Lower leg skin (tissue), 4 donors: ENCODE data around the gene ANK2. TPM values are rescaled to one million over a fixed set of nuclear protein-coding genes. Genes with fewer than 3 reads are reported as not detected.
"Not testable (repeated sequence)": the region's sequence is repeated elsewhere in the genome, so short reads cannot be mapped to it uniquely, and the experiment has no call there.

Experiments
- DNase-seq, 2 donors: peaks; one replicate each; pipeline ENCODE4 v3.0.0-alpha.2; 2019; ENCODE audit warnings: low spot score in 2 of 2
- H3K4me3 ChIP-seq: fragments of 200-600 bp; sonication (generic); 2 replicates; pipeline ENCODE4 v1.5.1; 2017; ENCODE audit warnings: mild to moderate bottlenecking, low read depth; ENCODE audit not compliant: poor library complexity, severe bottlenecking
- CTCF ChIP-seq, 3 donors: fragments of 450-650 bp; IDR thresholded peaks; one replicate each; pipeline ENCODE4 v1.5.1; 2016; ENCODE audit warnings: antibody characterized with exemption in 3 of 3, mild to moderate bottlenecking in 3 of 3, moderate library complexity in 2 of 3
- POLR2A ChIP-seq, 2 donors: fragments of 450-650 bp; IDR thresholded peaks; one replicate each; pipeline ENCODE4 v1.6.1; 2016 to 2017; ENCODE audit warnings: antibody characterized with exemption in 2 of 2, mild to moderate bottlenecking in 1 of 2, moderate library complexity in 1 of 2
- WGBS, 2 donors: methylation state at CpG; one replicate each; pipeline ENCODE4 v1.1.5; 2018; 5-methylcytosine and 5-hydroxymethylcytosine counted together
- intact Hi-C: fragments of 100-400 bp; cut with DNase I; formaldehyde crosslinking; loops from one replicate; pipeline ENCODE4 v1.15.0; 2023; ENCODE audit warnings: low total_unique reads
- total RNA-seq, 4 donors: library from RNA; depleted of rRNA; stranded (reverse); fragments of >200 nt; gene quantifications; one replicate each; pipeline ENCODE4 v1.1.0, GENCODE V29; 2016

Gene ANK2
- total RNA-seq, 4 donors from 2014 or later, result 7.1 to 28.8 (median 18.3) TPM

GRCh38 chr4:113059449-113060182 is 10.2 kb downstream of the ANK2 start:
- 71 to 74% methylated on average over 3 of the region's 3 CpGs for WGBS, 2 donors
- intact Hi-C loops, result no loop called here

DNA sequence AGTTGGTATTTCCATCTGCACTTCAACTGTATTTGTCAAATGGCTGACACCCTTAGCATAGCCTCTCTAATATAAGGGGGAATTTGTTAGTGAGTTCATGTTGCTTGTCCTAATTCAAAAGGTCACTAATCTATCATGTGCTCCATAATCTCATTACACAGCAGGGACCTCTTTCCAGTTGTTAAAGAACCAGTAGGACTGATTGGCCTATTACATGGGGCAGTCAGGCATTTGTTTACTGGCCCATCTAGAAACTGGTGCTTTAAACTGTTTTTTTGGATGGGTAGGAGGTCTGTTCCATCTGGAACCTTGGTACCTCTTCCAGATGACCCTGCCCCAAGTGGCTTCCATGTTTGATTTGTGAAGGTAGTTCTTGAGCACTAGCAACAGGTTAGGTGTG is 11.4 kb downstream of the ANK2 start:
- TF ChIP-seq CTCF (IDR thresholded peaks at IDR 0.05), result no peak
- no peak for TF ChIP-seq POLR2A (IDR thresholded peaks at IDR 0.05)
- intact Hi-C loops, result no loop called here
- H3K4me3 ChIP-seq, result no peak overlapping the region
- DNase-seq, result no peak

More at GRCh38 chr4:113059449-113060182, 10.2 kb downstream of the ANK2 start:
- DNase-seq, result no peak
- TF ChIP-seq CTCF (IDR thresholded peaks at IDR 0.05), result no peak
- TF ChIP-seq POLR2A (IDR thresholded peaks at IDR 0.05), result no peak
- no peak overlapping the region for H3K4me3 ChIP-seq

GRCh38 chr4:113064244-113064643 is 14.8 kb downstream of the ANK2 start:
- no peak for TF ChIP-seq POLR2A (IDR thresholded peaks at IDR 0.05)
- TF ChIP-seq CTCF (IDR thresholded peaks at IDR 0.05), result no peak
- no peak overlapping the region for H3K4me3 ChIP-seq
- 46 to 52% methylated on average over 5 of the region's 5 CpGs for WGBS, 2 donors
- no peak for DNase-seq
- intact Hi-C loops, result no loop called here

DNA sequence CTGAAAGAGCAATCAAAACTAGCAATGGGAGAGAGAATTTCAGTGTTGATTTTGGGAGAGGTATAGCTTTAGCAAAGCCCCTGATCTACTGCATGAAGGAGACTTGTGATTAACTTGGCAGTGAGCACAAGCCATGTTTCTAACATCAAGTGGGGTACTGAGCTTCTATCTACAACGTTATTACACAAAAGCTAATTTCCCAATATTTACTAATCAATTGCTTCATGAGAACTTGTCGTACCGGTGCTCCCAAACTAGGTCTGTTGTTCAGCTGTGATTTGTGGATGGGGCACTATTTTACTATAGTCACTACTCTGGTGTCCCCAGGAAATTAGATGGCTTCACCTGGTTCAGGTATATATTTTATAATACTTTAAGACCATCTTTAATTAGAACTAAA is 16.2 kb downstream of the ANK2 start:
- intact Hi-C loops, result no loop called here
- TF ChIP-seq POLR2A (IDR thresholded peaks at IDR 0.05) (no peak), CTCF (IDR thresholded peaks at IDR 0.05) (no peak)
- 82 to 84% methylated on average over 3 of the region's 3 CpGs for WGBS, 2 donors
- DNase-seq, result no peak
- no peak overlapping the region for H3K4me3 ChIP-seq

- intact Hi-C loops, DNase-seq, H3K4me3 ChIP-seq: not testable (repeated sequence)
- WGBS, 2 donors, result 92 to 94% methylated on average over 3 of the region's 3 CpGs
Observed at GRCh38 chr4:113068771-113069170, 19.3 kb downstream of the ANK2 start.

DNA sequence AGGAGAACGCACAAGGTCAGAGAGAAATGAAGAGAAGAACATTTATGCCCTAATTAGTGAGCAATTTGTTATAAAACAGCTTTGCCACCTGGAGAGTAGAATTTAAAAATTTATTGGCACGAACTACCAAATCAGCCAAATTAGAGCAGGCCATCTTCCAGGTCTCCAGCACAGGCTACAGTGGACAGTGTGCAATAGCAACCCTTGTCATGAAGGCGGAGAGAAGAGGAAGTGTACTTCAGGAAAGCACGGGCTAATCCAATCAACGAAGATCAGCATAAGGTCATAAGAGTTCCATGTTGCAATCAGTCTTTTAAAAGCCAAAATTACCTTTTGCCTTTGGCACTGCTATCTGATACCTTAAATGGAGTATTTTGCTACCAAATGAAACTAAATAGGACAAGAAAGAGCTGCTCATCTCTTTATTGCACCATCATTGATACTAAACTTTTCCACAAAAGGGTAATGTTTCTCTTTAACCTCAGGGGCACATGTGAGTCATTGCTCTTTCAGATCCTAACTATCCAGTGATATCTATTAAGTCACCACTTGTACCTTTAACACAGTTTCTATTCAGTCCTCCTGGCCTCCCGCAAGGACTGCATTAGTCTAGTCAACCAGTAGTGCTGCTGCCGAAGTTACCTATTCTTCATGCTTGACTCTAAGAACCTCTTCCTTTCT is 19.9 kb downstream of the ANK2 start:
- TF ChIP-seq CTCF (IDR thresholded peaks at IDR 0.05) (no peak), POLR2A (IDR thresholded peaks at IDR 0.05) (no peak)
- intact Hi-C loops, result no loop called here
- WGBS, 2 donors, result 83 to 86% methylated on average over 7 of the region's 7 CpGs
- DNase-seq, result no peak
- no peak overlapping the region for H3K4me3 ChIP-seq
